Stimulated activated CD8-positive, alpha-beta memory T cell treated with anti-CD3 and anti-CD28 coated beads, Interleukin-7, amount 100 ng/mL, for 4 hours (primary cell): ENCODE data around the gene CENPK.
"Not testable (repeated sequence)": the region's sequence is repeated elsewhere in the genome, so short reads cannot be mapped to it uniquely, and the experiment has no call there.

Experiments used
- DNase-seq, 2 donors: peaks; one replicate each; pipeline ENCODE4 v3.0.0-alpha.2; 2020; ENCODE audit warnings: low read depth in 2 of 2

Gene CENPK

GRCh38 chr5:65506961-65507360 is 56.0 kb downstream of the CENPK start:
- DNase-seq = no peak

GRCh38 chr5:65489119-65489518 is 73.8 kb downstream of the CENPK start:
- DNase-seq = no peak

GRCh38 chr5:65488038-65488687 is 74.8 kb downstream of the CENPK start:
- DNase-seq = not testable (repeated sequence)

GRCh38 chr5:65486803-65487202 is 76.2 kb downstream of the CENPK start:
- not testable (repeated sequence) for DNase-seq

- DNase-seq = no peak
Observed at GRCh38 chr5:65485405-65485804, 77.6 kb downstream of the CENPK start.

GRCh38 chr5:65483546-65484346 is 79.2 kb downstream of the CENPK start:
- no peak for DNase-seq

GRCh38 chr5:65482736-65483545 is 80.0 kb downstream of the CENPK start:
- DNase-seq = no peak

GRCh38 chr5:65482296-65482735 is 80.7 kb downstream of the CENPK start:
- DNase-seq = no peak

- peak; percentile 67 to 70 for DNase-seq
Observed at GRCh38 chr5:65481635-65482295, 81.2 kb downstream of the CENPK start, which contains the start of gene ADAMTS6. ADAMTS6 (minus strand) TSS chr5:65481920; CDS start chr5:65473673, 8,247 bp downstream.

GRCh38 chr5:65481171-65481581 is 81.8 kb downstream of the CENPK start:
- DNase-seq = no peak

GRCh38 chr5:65480306-65480865 is 82.6 kb downstream of the CENPK start:
- DNase-seq = no peak

GRCh38 chr5:65479527-65479926 is 83.4 kb downstream of the CENPK start:
- DNase-seq = no peak

- DNase-seq = no peak
Observed at GRCh38 chr5:65478336-65478735, 84.6 kb downstream of the CENPK start.

GRCh38 chr5:65475895-65476294 is 87.1 kb downstream of the CENPK start:
- DNase-seq = no peak

GRCh38 chr5:65475336-65475735 is 87.6 kb downstream of the CENPK start:
- no peak for DNase-seq

GRCh38 chr5:65474130-65474711 is 88.7 kb downstream of the CENPK start:
- no peak for DNase-seq

- DNase-seq = no peak
Observed at GRCh38 chr5:65468633-65469032, 94.3 kb downstream of the CENPK start.
